ENCODE results near the gene NRCAM.

DNA sequence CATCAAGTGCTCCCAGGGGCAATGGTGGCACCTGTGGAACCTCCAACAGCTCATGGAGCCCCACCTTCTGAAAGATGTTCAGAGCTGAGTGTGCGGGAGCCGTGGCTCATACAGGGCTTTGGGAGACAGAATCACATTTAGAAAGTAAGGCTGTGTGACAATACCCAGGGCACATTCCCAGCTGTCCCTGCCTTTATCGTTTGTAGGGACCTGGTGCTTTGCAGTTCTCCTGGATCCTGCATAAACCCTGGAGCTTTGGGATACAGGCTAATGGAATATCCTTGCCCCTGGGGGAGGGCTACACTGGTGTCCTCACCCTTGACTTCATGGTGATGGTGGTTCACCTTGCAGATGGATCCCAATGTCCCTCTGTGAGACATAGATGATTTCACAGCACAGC lies 191.2 kb downstream of the NRCAM start:
- TF ChIP-seq POLR2AphosphoS5 (IDR thresholded peaks at IDR 0.05; ENCODE audit: low read depth, low read length) (no peak), POLR2A (IDR thresholded peaks at IDR 0.05; ENCODE audit: low read depth, low read length) (no peak)

Data from GM12891 (cell line).